NCI-H2081 (cell line): ENCODE data around the gene SVOPL.
A peak's percentile ranks its signal among the peaks of the same experiment; 100 is the strongest.

Source experiments
- DNase-seq, 2 experiments: peaks; one replicate each; lab custom pipeline; 2025; lab: John Stamatoyannopoulos, UW

SVOPL gene

GRCh38 chr7:138661069-138661635 lies 40.0 kb downstream of the SVOPL start:
- no peak for DNase-seq

- no peak for DNase-seq
Measured at GRCh38 chr7:138658889-138659288, 42.3 kb downstream of the SVOPL start.

GRCh38 chr7:138657854-138658386 lies 43.2 kb downstream of the SVOPL start:
- DNase-seq, result no peak

GRCh38 chr7:138656952-138657351 lies 44.2 kb downstream of the SVOPL start:
- DNase-seq, result no peak

- no peak for DNase-seq
Measured at GRCh38 chr7:138654616-138655015, 46.5 kb downstream of the SVOPL start.

GRCh38 chr7:138649506-138649905 lies 51.7 kb downstream of the SVOPL start:
- no peak for DNase-seq

GRCh38 chr7:138645284-138645683 lies 55.9 kb downstream of the SVOPL start:
- no peak for DNase-seq

- DNase-seq, result no peak
Measured at GRCh38 chr7:138632826-138633602, 68.1 kb downstream of the SVOPL start.

- no peak for DNase-seq
Measured at GRCh38 chr7:138632384-138632783, 68.8 kb downstream of the SVOPL start.

GRCh38 chr7:138630059-138630610 lies 71.0 kb downstream of the SVOPL start:
- DNase-seq, result no peak

GRCh38 chr7:138627361-138627760 lies 73.8 kb downstream of the SVOPL start:
- DNase-seq, result no peak

GRCh38 chr7:138626846-138627245 lies 74.3 kb downstream of the SVOPL start:
- no peak for DNase-seq

GRCh38 chr7:138625849-138626230 lies 75.3 kb downstream of the SVOPL start:
- peak; percentile 23 to 54 for DNase-seq

GRCh38 chr7:138625084-138625848 lies 75.9 kb downstream of the SVOPL start:
- DNase-seq, result peak in 1 of 2 experiments; percentile 5

- DNase-seq, result no peak
Measured at GRCh38 chr7:138622841-138623240, 78.3 kb downstream of the SVOPL start.

- DNase-seq, result no peak
Measured at GRCh38 chr7:138618933-138619332, 82.2 kb downstream of the SVOPL start.

- DNase-seq, result no peak
Measured at GRCh38 chr7:138618506-138618905, 82.7 kb downstream of the SVOPL start.

GRCh38 chr7:138616085-138616484 lies 85.1 kb downstream of the SVOPL start:
- DNase-seq, result no peak

GRCh38 chr7:138613630-138614029 lies 87.5 kb downstream of the SVOPL start:
- no peak for DNase-seq

- no peak for DNase-seq
Measured at GRCh38 chr7:138610671-138611170, 90.4 kb downstream of the SVOPL start.

- no peak for DNase-seq
Measured at GRCh38 chr7:138608275-138608674, 92.9 kb downstream of the SVOPL start.
